ENCODE data around the gene PIERCE2.
"Not testable (repeated sequence)": the region's sequence is repeated elsewhere in the genome, so short reads cannot be mapped to it uniquely, and the experiment has no call there.

DNA sequence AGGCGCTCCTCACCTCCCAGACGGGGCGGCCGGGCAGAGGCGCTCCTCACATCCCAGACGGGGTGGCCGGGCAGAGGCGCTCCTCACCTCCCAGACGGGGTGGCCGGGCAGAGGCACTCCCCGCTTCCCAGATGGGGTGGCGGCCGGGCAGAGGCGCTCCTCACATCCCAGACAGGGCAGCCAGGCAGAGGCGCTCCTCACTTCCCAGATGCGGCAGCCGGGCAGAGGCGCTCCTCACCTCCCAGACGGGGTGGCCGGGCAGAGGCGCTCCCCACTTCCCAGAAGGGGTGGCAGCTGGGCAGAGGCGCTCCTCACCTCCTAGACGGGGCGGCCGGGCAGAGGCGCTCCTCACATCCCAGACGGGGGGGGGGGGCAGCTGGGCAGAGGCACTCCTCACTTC, 37.6 kb downstream of the PIERCE2 start:
- TF ChIP-seq CTCF, POLR2A (IDR thresholded peaks at IDR 0.05): not testable (repeated sequence)
